ENCODE data around the gene GRIA1. TPM values are rescaled to one million over a fixed set of nuclear protein-coding genes. Genes with fewer than 3 reads are reported as not detected.

The GRIA1 gene
- total and polyA plus RNA-seq, 10 of the 15 experiments (the other 5 are each of a cell fraction or from before 2014, with no cell fraction given): 0.04 to 0.18 (median 0.04) TPM; not detected in 7

DNA sequence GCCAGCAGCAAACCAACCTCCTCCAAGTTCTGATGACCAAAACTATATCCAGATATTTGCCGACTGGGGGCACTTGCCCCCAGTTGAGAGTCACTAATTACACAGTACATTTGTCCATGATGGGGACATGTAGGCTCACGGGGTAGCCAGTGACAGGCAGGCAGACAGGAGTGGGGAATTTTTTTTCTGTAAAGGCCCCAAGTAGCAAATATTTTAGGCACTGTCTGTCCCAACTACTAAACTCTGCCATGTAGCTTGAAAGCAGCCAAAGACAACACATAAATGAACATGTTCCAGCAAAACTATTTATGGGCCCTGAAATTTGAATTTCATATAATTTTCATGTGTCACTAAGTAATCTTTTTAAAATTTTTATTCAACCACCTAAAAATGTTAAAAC is 80.7 kb downstream of the GRIA1 start:
- H3K9ac ChIP-seq (ENCODE audit: control insufficient read depth, insufficient read depth, low read length): no peak overlapping the region
- ATAC-seq (no peak), DNase-seq (ENCODE audit: low read depth, low spot score) (no peak), FAIRE-seq (no peak)
- H4K20me1 ChIP-seq (ENCODE audit: control insufficient read depth, insufficient read depth): no peaks in the 10 kb centered on the region
- no peak overlapping the region for H3K4me2 ChIP-seq (ENCODE audit: control insufficient read depth, insufficient read depth)
- ChIA-PET SMC1A (ENCODE audit: uncharacterized antibody, unreplicated experiment) (no interaction called here), POLR2A (no interaction called here), CTCF (no interaction called here), RAD21 (ENCODE audit: unreplicated experiment) (no interaction called here)
- no peak overlapping the region for H3K27ac ChIP-seq (ENCODE audit: control insufficient read depth, insufficient read depth)
- H3K27me3 ChIP-seq (replicated peaks in 1 of 2; ENCODE audit: control insufficient read depth in 2 of 2, insufficient read depth in 2 of 2, low read length in 1 of 2): no peaks in the 10 kb centered on the region
- intact Hi-C loops (cut with micrococcal nuclease; ENCODE audit: unreplicated experiment): no loop called here
- H3K4me1 ChIP-seq (ENCODE audit: control insufficient read depth, insufficient read depth, low read length): no peaks in the 10 kb centered on the region
- H2AFZ ChIP-seq (ENCODE audit: control insufficient read depth, low read depth, low read length): no peak overlapping the region
- in situ Hi-C loops (cut with MboI): no loop called here
- BruUV-seq (replicated peaks): no TSS peak
- no peaks in the 10 kb centered on the region for H3K9me3 ChIP-seq (replicated peaks; ENCODE audit: control insufficient read depth, insufficient read depth, low read length)
- no peaks in the 10 kb centered on the region for H3K79me2 ChIP-seq (ENCODE audit: control insufficient read depth, insufficient read depth, low read length)
- H3K4me3 ChIP-seq: no peak overlapping the region
- WGBS (ENCODE audit: insufficient coverage, insufficient replicate concordance, low lambda C conversion rate, missing lambda C conversion rate): 34% methylated on average over 2 of the region's 2 CpGs
- TF ChIP-seq TBL1XR1 (IDR thresholded peaks at IDR 0.05; ENCODE audit: low read depth, low read length) (no peak), NR2C1 (IDR thresholded peaks at IDR 0.05) (no peak), RELA (IDR thresholded peaks at IDR 0.05; ENCODE audit: borderline replicate concordance, partially characterized antibody) (no peak), CBX5 (IDR thresholded peaks at IDR 0.05; ENCODE audit: low read depth) (no peak), CHD1 (IDR thresholded peaks at IDR 0.05; ENCODE audit: low read depth, low read length) (no peak), NFIC (IDR thresholded peaks at IDR 0.05; ENCODE audit: low read depth, low read length) (no peak), SIN3A (IDR thresholded peaks at IDR 0.05; ENCODE audit: low read depth, low read length) (no peak), ZSCAN29 (IDR thresholded peaks at IDR 0.05) (no peak), NR2F1 (conservative IDR thresholded peaks at IDR 0.05) (no peak), POLR2A (IDR thresholded peaks at IDR 0.05; ENCODE audit: low read depth, low read length) (no peak), NRF1 (conservative IDR thresholded peaks at IDR 0.05; ENCODE audit: low read depth, low read length) (no peak), STAT1 (conservative IDR thresholded peaks at IDR 0.05) (no peak)
- TF ChIP-seq, protein P1, sequence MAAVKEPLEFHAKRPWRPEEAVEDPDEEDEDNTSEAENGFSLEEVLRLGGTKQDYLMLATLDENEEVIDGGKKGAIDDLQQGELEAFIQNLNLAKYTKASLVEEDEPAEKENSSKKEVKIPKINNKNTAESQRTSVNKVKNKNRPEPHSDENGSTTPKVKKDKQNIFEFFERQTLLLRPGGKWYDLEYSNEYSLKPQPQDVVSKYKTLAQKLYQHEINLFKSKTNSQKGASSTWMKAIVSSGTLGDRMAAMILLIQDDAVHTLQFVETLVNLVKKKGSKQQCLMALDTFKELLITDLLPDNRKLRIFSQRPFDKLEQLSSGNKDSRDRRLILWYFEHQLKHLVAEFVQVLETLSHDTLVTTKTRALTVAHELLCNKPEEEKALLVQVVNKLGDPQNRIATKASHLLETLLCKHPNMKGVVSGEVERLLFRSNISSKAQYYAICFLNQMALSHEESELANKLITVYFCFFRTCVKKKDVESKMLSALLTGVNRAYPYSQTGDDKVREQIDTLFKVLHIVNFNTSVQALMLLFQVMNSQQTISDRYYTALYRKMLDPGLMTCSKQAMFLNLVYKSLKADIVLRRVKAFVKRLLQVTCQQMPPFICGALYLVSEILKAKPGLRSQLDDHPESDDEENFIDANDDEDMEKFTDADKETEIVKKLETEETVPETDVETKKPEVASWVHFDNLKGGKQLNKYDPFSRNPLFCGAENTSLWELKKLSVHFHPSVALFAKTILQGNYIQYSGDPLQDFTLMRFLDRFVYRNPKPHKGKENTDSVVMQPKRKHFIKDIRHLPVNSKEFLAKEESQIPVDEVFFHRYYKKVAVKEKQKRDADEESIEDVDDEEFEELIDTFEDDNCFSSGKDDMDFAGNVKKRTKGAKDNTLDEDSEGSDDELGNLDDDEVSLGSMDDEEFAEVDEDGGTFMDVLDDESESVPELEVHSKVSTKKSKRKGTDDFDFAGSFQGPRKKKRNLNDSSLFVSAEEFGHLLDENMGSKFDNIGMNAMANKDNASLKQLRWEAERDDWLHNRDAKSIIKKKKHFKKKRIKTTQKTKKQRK (IDR thresholded peaks at IDR 0.05; ENCODE audit: low read depth, low read length): no peak
- TF ChIP-seq, protein P2, sequence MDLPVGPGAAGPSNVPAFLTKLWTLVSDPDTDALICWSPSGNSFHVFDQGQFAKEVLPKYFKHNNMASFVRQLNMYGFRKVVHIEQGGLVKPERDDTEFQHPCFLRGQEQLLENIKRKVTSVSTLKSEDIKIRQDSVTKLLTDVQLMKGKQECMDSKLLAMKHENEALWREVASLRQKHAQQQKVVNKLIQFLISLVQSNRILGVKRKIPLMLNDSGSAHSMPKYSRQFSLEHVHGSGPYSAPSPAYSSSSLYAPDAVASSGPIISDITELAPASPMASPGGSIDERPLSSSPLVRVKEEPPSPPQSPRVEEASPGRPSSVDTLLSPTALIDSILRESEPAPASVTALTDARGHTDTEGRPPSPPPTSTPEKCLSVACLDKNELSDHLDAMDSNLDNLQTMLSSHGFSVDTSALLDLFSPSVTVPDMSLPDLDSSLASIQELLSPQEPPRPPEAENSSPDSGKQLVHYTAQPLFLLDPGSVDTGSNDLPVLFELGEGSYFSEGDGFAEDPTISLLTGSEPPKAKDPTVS (IDR thresholded peaks at IDR 0.05; ENCODE audit: low read depth, low read length): no peak
- H3K36me3 ChIP-seq (ENCODE audit: control insufficient read depth in 2 of 2, insufficient read depth in 2 of 2, low read length in 1 of 2): no peaks in the 10 kb centered on the region

All from GM12878 (cell line).